ENCODE data around the gene ETS1.

Gene ETS1

DNA sequence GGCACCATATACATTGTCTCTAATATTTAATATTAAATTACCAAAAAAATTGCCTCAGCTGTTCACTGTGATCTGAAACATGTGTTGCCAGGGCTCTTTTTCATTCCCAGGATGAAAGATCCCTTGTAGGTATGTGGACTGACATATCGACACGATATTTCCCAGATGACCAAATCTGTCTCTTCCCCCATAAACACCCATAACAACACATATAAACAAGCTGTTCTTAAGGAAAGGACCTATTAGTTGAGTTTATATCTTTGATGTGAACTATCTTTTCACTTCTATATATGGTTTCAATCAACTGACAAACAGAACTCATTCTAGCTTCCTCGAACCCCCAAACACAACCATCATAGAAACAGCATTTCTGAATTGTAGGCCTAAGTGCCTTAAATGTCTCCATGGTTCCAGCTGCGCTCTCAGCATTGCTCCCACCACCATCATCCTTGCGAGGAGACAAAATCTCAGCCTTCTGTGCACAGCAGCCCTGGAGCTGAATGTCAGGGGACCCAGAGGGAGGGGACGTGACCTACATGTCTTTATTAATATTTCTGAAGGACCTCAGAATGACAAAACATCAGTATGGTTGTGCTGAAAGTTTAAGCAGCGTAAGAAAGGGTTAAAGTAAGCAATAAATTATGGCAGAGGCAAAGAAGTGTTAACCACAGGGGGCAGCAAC is 67.0 kb downstream of the ETS1 start:
- DNase-seq (ENCODE audit: low read depth in 2 of 2) = no peak

GRCh38 chr11:128519338-128519737 is 68.0 kb downstream of the ETS1 start:
- DNase-seq (ENCODE audit: low read depth in 2 of 2) = no peak

GRCh38 chr11:128518493-128519207 is 68.7 kb downstream of the ETS1 start:
- no peak for DNase-seq (ENCODE audit: low read depth in 2 of 2)

DNA sequence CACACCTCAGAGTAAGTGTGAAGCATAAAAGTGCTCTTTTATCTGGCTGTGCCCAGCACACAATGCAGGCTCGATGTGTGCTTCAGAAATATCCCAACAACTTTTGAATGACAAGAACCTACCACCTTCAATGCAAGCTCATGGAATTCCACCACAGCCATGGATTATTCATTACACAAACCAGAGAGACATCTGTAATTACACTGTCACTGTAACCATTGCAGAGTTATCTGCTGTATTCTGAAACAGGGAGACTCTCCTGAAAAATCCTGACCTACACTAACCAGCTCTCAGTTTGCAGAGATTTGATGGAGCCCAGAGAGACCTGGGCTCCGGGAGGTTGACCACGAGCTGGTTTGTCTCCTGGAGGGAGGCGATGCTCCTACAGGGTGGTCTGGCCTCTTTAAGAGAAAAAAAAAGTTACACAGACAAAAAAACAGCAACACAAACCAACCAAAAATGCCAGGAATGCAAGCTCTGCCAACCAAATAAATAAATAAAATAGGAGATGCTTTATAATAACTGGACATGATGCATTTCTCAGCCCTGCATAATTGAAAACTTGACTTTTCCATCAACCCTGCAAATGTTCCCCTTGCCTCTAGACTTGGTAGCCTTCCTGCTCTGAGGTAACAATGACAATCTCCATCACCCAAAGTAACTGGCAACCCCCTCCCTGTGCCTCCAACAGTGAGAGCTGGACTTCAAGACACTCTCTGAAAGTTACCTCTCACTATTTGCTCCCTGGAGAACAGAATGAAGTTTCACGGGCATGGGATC is 69.7 kb downstream of the ETS1 start:
- DNase-seq (ENCODE audit: low read depth in 2 of 2) = no peak

- no peak for DNase-seq (ENCODE audit: low read depth in 2 of 2)
Observed at GRCh38 chr11:128516886-128517285, 70.5 kb downstream of the ETS1 start.

DNA sequence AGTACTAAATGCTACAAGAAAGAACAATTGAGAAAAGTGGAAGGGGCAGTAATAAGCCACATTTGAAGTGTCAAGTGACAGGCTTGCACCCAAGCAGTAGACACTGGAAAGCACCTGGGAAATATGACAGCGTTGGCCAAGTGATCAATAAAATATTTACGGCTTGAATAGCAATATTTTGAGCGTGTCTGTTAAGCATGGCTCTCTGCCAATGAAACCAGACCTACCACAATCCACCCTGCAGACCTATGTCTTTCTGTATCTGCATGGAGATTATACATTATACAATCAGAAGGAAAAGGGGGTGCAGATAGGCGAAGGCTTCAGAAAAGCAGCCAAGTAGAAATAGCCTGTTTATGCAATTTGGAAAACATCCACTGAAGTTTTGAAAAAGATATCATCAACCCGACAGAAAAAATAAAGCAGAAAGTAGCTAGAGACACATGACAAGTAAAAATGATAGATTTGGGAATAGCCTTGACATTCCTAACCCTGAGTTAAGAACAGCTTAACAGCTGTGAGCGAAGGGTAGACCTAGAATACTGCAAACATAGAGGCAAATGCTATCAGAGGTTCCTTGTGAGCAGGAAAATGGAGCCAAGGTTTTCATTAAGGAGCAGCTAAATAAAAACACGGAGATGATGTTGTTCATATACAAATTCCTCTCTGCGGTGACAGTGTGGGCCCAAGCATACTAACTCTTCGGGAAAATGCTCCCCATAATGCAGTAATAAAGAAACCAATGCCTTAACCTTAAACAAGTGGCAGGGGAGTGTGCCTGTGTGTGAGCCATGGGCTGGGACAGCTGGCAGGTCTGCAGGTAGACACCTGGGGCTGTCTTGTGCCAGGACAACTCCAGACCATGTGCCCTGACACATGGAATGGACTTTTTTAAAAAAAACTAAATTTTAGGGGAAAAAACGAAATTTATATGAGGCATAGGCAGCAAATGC is 71.3 kb downstream of the ETS1 start:
- DNase-seq (ENCODE audit: low read depth in 2 of 2) = no peak

GRCh38 chr11:128515086-128515485 is 72.3 kb downstream of the ETS1 start:
- no peak for DNase-seq (ENCODE audit: low read depth in 2 of 2)

GRCh38 chr11:128513915-128514681 is 73.3 kb downstream of the ETS1 start:
- no peak for DNase-seq (ENCODE audit: low read depth in 2 of 2)

DNA sequence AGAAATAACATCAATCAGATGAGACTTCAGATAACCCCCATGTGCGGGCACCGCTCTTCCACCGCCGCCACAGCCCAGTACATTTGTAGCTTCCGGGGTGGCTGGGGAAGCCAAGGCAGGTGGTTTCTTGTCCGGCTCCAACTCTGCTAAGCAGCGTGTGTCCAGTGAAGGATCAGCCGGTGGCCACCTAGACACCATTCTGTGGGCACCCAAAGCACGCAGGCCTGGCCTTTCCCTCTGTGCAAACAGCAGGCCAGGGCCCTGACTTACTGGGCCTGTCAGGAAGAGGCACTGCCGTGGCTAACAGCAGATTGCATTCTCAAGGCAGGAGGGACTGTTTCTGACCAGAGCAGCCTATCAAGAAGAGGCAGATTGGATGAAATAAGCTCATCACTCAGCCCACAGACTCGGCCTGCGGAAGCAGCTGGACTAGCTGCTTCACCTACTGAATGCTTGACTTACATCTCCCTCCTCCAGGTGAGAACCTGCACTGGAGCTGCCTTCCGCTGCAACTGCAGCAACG is 74.8 kb downstream of the ETS1 start:
- no peak for DNase-seq (ENCODE audit: low read depth in 2 of 2)

DNA sequence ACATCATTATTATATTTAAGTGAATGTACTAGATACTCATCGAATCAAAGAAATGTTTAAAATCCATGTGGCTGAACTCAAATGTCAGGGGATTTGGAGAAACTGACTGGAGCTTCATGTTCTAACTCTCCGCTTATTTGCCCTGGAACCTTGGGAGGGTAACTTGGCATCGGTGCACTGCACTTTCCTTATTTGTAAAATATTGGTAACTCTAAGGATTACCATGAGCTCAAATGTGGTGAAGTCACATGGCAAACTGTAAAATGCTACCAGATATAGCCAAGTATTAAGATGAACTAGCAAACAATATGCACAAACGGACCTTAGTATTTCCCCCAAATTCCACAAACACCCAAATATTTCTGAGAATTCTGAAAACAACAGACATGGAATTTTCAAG is 75.6 kb downstream of the ETS1 start:
- DNase-seq (ENCODE audit: low read depth in 2 of 2) = no peak

- no peak for DNase-seq (ENCODE audit: low read depth in 2 of 2)
Observed at GRCh38 chr11:128509621-128510389, 77.6 kb downstream of the ETS1 start.

- DNase-seq (ENCODE audit: low read depth in 2 of 2) = no peak
Observed at GRCh38 chr11:128508770-128509510, 78.4 kb downstream of the ETS1 start.

DNA sequence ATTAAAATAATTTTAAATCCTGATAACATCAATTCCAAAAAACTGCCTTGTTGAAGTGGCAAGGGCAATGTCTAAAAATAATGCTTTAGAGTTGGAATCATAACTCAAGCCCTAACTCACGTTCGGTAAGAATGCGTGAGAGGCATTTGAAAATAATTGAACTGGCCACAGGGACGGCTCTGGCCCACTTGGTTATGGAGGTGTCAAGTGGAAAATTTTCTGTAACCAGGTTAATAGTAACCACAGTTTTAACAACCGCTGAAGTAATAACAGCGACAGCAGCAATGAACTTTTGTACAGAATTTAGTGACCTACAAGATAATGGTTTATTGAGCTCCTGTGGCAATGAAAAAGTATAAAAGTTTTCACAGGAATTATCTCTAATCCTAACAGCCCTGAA is 79.4 kb downstream of the ETS1 start:
- DNase-seq (ENCODE audit: low read depth in 2 of 2) = no peak

DNA sequence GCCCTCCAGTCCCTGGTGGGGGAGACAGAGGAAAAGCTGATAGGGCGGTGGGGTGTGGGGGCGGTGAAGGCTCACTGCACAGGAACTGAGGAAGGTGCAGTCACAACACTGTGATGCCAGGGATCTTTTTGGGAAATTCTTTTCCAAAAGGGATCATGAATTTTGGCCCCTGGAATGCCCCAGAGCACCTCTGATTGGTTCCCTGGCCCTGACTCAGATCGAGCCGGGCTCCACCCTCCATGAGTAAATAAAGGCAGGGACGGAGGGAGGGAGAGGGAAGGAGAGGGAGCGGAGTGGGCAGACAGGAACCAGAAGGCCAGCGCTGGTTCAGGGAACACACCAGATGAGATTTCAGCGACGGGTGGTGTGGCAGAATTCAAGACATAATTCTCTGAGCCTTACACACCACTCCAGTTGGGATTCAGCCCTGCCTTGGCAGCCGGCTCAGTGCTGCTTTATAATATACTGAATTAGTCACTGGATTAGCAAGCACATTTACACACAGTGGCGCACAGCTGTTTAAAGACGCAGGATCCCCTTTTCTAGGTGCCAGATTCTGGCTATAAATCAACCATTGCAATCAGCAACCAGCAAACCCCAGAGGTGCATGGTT is 80.3 kb downstream of the ETS1 start:
- no peak for DNase-seq (ENCODE audit: low read depth in 2 of 2)

DNA sequence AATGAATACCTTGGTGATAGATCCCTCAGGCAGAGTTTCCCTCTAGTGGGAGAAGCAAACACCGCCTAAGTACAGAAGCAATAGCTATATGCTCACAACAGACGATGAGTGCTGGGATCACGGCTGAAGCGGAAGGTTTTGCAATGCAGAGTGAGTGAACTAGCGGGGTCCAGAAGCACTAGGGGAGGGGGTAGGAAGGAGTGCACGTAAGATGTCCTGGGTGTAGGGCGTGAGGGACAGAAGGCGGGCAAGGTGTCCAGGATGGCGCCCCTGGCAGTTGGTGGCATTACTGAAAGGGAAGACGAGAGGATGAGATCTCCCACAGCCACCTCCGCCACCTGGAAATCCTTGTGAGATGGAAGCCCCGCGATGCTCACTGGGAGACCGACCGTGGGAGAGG is 81.0 kb downstream of the ETS1 start:
- no peak for DNase-seq (ENCODE audit: low read depth in 2 of 2)

- DNase-seq (ENCODE audit: low read depth in 2 of 2) = no peak
Observed at GRCh38 chr11:128505449-128506065, 81.8 kb downstream of the ETS1 start.

DNA sequence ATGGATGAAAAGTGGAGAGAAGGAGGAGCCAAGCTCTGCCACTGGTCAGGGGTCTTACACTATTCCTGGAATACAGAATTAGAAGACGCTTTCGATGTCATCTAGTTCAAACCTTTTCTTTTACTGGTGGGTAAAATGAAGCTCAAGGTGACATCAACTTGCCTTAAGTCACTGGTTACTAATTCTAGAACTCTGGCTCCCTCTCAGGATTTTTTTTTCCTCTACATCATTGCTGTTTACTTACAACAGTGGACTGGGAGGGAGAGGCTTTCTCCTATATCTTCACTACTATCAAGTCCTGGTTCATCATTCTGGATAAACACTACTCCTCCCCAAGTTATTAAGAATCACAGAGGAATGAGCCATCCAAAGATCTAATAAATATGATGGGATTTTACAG is 82.9 kb downstream of the ETS1 start:
- DNase-seq (ENCODE audit: low read depth in 2 of 2) = no peak

Measured in stimulated activated CD4-positive, alpha-beta T cell treated with anti-CD3 and anti-CD28 coated beads, Interleukin-15, amount 100 ng/mL, for 48 hours (primary cell).